Measurements from ENCODE around the gene TCN1.
A peak's percentile ranks its signal among the peaks of the same experiment; 100 is the strongest.
"Not testable (repeated sequence)": the region's sequence is repeated elsewhere in the genome, so short reads cannot be mapped to it uniquely, and the experiment has no call there.

TCN1 gene

DNA sequence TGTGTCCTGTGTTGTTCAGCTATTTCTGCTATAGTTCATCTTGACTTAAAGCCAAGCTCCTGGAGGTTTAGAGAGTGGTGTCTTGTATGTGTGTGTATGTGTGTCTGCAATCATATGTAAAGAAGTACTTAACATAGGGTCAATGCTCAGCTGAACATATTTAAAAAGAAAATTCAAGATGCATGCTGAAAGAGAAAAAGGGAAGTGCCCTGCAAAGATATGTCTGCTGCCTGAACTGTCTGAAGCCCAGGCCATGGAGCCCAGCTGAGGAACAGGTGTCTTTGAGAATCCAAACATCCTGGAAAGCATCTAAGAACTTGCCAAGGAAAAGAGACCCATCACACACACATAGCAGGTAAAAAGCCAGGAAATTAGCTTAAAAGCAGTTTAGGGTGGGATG is 6.6 kb downstream of the TCN1 start:
- no peak for DNase-seq (ENCODE audit: low read depth)
- no peak overlapping the region for H3K4me3 ChIP-seq (replicated peaks; ENCODE audit: low read depth, low read length)
- TF ChIP-seq, protein P1, sequence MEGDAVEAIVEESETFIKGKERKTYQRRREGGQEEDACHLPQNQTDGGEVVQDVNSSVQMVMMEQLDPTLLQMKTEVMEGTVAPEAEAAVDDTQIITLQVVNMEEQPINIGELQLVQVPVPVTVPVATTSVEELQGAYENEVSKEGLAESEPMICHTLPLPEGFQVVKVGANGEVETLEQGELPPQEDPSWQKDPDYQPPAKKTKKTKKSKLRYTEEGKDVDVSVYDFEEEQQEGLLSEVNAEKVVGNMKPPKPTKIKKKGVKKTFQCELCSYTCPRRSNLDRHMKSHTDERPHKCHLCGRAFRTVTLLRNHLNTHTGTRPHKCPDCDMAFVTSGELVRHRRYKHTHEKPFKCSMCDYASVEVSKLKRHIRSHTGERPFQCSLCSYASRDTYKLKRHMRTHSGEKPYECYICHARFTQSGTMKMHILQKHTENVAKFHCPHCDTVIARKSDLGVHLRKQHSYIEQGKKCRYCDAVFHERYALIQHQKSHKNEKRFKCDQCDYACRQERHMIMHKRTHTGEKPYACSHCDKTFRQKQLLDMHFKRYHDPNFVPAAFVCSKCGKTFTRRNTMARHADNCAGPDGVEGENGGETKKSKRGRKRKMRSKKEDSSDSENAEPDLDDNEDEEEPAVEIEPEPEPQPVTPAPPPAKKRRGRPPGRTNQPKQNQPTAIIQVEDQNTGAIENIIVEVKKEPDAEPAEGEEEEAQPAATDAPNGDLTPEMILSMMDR (IDR thresholded peaks at IDR 0.05; ENCODE audit: low read length, missing control alignments): no peak

DNA sequence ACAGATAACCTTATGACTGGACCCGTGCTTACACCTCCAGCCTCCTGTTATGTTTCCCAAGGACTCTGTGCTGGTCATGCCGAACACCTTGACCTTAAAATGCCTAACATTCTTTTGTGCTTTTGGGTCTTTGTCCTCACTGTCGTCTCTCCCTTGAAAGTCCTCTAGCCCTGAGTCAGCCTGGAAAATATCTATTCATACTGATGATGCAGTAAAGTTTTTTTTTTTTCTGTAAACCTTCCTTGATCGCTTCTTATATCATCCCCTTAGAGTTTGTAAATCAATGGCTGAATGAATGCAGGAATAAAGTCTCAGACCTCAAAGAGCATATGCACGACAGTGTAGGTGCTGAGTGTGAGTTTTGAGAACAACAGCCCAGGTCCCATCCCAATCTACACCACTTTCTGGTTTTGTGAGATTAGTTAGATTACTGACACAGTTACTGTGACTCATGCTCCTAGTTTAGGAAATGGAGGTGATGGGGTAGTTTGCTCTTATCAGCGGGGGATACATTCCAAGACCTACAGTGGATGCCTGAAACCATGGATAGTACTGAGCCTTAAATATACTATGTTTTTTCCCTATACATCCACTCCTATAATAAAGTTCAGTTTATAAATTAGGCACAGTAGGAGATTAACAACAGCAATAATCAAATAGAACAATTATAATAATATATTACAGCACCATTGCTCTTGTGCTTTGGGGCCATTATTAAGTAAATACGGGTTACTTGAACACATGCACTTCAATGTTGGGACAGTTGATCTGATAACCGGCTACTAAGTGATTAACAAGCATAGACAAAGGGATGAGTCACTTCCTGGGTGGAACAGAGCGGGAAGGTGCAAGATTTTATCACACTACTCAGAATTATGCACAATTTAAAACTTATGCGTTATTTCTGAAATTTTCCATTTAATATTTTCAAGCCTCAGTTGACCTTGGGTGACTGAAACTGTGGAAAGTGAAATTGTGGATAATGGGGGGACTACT is 8.6 kb downstream of the TCN1 start:
- DNase-seq (ENCODE audit: low read depth): peak; percentile 35
- no peak overlapping the region for H3K4me3 ChIP-seq (replicated peaks; ENCODE audit: low read depth, low read length)

DNA sequence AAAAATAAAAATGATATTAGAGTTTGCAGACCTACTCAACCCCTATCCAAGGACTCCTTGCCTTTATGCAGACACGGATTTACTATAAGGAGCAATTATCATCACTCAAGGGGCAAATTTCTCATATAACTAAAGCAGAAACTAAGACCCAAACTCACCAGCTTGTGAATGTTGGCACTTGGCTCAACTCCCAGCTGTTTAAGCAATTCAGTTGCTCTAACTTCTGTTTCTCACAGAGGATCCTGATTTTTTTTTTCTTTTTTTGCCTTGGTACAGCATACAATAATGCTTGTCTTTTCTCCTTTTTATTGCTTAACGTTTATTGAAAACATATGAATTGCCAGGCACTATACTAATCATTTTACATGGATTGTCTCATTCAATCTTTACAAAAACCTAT is 11.4 kb downstream of the TCN1 start:
- TF ChIP-seq, protein P1 (IDR thresholded peaks at IDR 0.05; ENCODE audit: low read length, missing control alignments): no peak
- H3K4me3 ChIP-seq (replicated peaks; ENCODE audit: low read depth, low read length): no peak overlapping the region
- DNase-seq (ENCODE audit: low read depth): no peak

More for the DNA sequence above, 8.6 kb downstream of the TCN1 start:
- TF ChIP-seq, protein P1 (IDR thresholded peaks at IDR 0.05; ENCODE audit: low read length, missing control alignments): no peak

DNA sequence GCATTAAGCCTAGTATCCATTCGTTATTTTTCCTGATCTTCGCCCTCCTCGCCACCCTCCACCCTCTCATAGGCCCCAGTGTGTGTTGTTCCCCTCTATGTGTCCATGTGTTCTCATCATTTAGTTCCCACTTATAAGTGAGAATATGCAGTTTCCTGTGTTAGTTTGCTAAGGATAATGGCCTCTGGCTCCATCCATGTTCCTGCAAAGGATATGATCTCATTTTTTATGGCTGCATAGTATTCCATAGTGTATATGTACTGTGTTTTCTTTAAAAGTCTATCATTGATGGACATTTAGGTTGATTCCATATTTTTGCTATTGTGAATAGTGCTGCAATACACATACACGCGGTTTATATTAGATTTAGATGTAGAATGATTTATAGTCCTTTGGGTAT is 14.9 kb downstream of the TCN1 start:
- H3K4me3 ChIP-seq (replicated peaks; ENCODE audit: low read depth, low read length); DNase-seq (ENCODE audit: low read depth): not testable (repeated sequence)

DNA sequence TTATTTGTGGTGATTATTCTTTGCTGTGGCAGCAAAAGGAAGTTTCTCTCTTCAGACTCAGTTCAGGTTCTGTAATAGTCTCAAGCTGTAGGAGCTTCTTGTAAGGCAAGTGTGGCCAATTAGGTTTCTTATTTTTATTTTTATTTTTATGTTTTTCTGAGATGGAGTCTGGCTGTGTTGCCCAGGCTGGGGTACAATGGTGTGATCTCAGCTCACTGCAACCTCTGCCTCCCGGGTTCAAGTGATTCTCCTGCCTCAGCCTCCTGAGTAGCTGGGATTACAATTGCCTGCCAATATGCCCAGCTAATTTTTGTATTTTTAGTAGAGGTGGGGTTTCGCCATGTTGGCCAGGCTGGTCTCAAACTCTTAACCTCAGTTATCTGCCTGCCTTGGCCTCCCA is 16.7 kb downstream of the TCN1 start:
- H3K4me3 ChIP-seq (replicated peaks; ENCODE audit: low read depth, low read length); DNase-seq (ENCODE audit: low read depth): not testable (repeated sequence)

DNA sequence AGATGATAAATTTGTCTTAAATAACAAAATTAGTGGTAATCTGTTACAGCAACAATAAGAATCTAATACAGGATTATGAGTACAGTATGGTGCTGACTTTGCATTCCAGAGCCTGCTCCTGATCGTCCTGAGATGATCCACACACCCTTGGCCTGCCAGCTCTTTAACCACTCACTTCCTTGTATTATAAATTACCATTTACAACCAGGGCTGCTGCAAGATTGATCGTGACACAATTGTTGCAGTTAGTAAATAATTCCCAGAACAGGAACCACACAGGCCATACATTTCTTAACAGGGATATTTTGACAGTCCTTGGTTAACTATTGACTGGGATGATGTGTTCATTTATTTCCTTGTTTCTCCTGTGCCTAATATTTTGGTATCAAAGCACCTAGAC is 17.2 kb downstream of the TCN1 start:
- no peak for DNase-seq (ENCODE audit: low read depth)
- TF ChIP-seq, protein P1 (IDR thresholded peaks at IDR 0.05; ENCODE audit: low read length, missing control alignments): no peak
- no peak overlapping the region for H3K4me3 ChIP-seq (replicated peaks; ENCODE audit: low read depth, low read length)

DNA sequence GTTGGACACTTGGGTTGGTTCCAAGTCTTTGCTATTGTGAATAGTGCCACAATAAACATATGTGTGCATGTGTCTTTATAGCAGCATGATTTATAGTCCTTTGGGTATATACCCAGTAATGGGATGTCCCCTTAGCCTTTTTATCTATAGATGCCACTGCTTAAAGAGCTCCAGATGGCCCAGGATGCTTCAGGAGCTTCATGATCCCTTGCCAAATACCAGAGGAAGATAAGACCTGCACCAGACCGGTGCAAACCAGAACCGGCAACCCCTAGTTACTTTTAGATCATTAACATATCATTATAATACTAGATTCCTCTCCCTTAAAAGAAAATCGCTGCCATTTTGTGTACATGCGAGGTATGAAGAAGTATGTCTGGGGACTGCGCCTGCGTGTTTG is 17.8 kb downstream of the TCN1 start:
- H3K4me3 ChIP-seq (replicated peaks; ENCODE audit: low read depth, low read length); DNase-seq (ENCODE audit: low read depth): not testable (repeated sequence)

DNA sequence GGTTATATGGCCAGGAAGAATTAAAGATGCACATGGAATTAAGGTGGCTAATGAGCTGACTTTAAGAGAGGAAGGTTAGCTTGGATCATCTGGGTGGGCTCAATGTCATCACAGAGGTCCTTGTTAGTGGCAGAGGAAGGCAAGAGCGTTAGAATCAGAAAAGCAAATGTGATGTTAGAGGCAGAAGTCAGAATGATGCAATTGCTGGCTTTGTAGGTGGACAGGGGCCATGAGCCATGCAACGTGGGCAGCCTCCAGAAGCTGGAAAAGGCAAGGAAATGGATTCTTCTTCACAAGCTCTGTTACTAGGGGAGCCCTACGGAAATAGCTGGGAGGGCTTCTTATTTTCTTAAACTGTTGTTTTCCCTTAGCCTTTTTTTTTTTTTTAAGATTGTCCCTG is 18.7 kb downstream of the TCN1 start:
- TF ChIP-seq, protein P1 (IDR thresholded peaks at IDR 0.05; ENCODE audit: low read length, missing control alignments): no peak

More for the DNA sequence above, 18.7 kb downstream of the TCN1 start:
- no peak for DNase-seq (ENCODE audit: low read depth)
- H3K4me3 ChIP-seq (replicated peaks; ENCODE audit: low read depth, low read length): no peak overlapping the region
